ENCODE data around the gene OR8K5. TPM values are rescaled to one million over a fixed set of nuclear protein-coding genes. Genes with fewer than 3 reads are reported as not detected.

OR8K5 gene
- total RNA-seq, 1 experiment from 2014 or later: not detected

GRCh38 chr11:56188602-56189001, 28.5 kb upstream of the OR8K5 start:
- H4K20me1 ChIP-seq (ENCODE audit: insufficient read depth): no peaks in the 10 kb centered on the region
- no peak for TF ChIP-seq POLR2A (IDR thresholded peaks at IDR 0.05; ENCODE audit: borderline replicate concordance, extremely low read depth, insufficient read depth, insufficient read length)
- no peak for TF ChIP-seq CEBPB (IDR thresholded peaks at IDR 0.05; ENCODE audit: low read depth)
- TF ChIP-seq POLR2AphosphoS5 (IDR thresholded peaks at IDR 0.05; ENCODE audit: low read depth, low read length): no peak
- TF ChIP-seq EZH2 (IDR thresholded peaks at IDR 0.05): no peak
- no peak for TF ChIP-seq EGR1 (IDR thresholded peaks at IDR 0.05; ENCODE audit: low read depth)
- ChIA-PET POLR2A (no interaction called here), RAD21 (ENCODE audit: low non-redundant PET in 1 of 2, low total read pairs in 2 of 2, uncharacterized antibody in 2 of 2, unreplicated experiment in 2 of 2) (no interaction called here), CTCF (no interaction called here)
- peaks cover 11 to 15% of the 10 kb centered on the region in 2 experiments; a peak in 2 of 4 replicates for H3K9me3 ChIP-seq (ENCODE audit: control insufficient read depth in 1 of 2, insufficient read depth in 1 of 2, low read depth in 1 of 2, low read length in 2 of 2)
- DNase-seq (ENCODE audit: low read depth, low spot score) (no peak), ATAC-seq (no peak)
- H3K27me3 ChIP-seq (ENCODE audit: insufficient read depth, low read length): no peaks in the 10 kb centered on the region
- no TSS peak for BruUV-seq (replicated peaks)
- no peak overlapping the region for H3K27ac ChIP-seq (ENCODE audit: low read depth, low read length)
- no peak overlapping the region for H3K9ac ChIP-seq (ENCODE audit: low read length)
- intact Hi-C loops (cut with micrococcal nuclease): no loop called here
- no peak overlapping the region for H2AFZ ChIP-seq (ENCODE audit: low read depth, low read length, poor library complexity, severe bottlenecking)
- no peak overlapping the region for H3K4me3 ChIP-seq (replicated peaks in 1 of 2; ENCODE audit: low read depth in 1 of 2, low read length in 2 of 2)
- H3K36me3 ChIP-seq (ENCODE audit: control insufficient read depth in 1 of 2, insufficient read depth in 2 of 2, low read length in 2 of 2): no peaks in the 10 kb centered on the region
- no peaks in the 10 kb centered on the region for H3K9me2 ChIP-seq (ENCODE audit: insufficient read depth)
- H3K4me1 ChIP-seq (ENCODE audit: control insufficient read depth in 1 of 2, insufficient read depth in 2 of 2, low read length in 2 of 2): no peaks in the 10 kb centered on the region
- H3K4me2 ChIP-seq (ENCODE audit: low read length): no peak overlapping the region
- H3K79me2 ChIP-seq (ENCODE audit: insufficient read depth, low read length): no peaks in the 10 kb centered on the region

GRCh38 chr11:56183459-56183858, 23.3 kb upstream of the OR8K5 start:
- Histone ChIP-seq H3K79me2 (ENCODE audit: insufficient read depth, low read length) (no peaks in the 10 kb centered on the region), H3K9ac (ENCODE audit: low read length) (no peak overlapping the region), H3K9me3 (ENCODE audit: control insufficient read depth in 1 of 2, insufficient read depth in 1 of 2, low read depth in 1 of 2, low read length in 2 of 2) (peaks cover 7 to 15% of the 10 kb centered on the region in 2 experiments; a peak in 2 of 4 replicates), H3K36me3 (ENCODE audit: control insufficient read depth in 1 of 2, insufficient read depth in 2 of 2, low read length in 2 of 2) (no peaks in the 10 kb centered on the region), H3K4me3 (replicated peaks in 1 of 2; ENCODE audit: low read depth in 1 of 2, low read length in 2 of 2) (no peak overlapping the region), H3K27ac (ENCODE audit: low read depth, low read length) (no peak overlapping the region), H3K4me1 (ENCODE audit: control insufficient read depth in 1 of 2, insufficient read depth in 2 of 2, low read length in 2 of 2) (no peaks in the 10 kb centered on the region), H3K9me2 (ENCODE audit: insufficient read depth) (no peaks in the 10 kb centered on the region), H2AFZ (ENCODE audit: low read depth, low read length, poor library complexity, severe bottlenecking) (no peak overlapping the region), H4K20me1 (ENCODE audit: insufficient read depth) (no peaks in the 10 kb centered on the region), H3K4me2 (ENCODE audit: low read length) (no peak overlapping the region), H3K27me3 (ENCODE audit: insufficient read depth, low read length) (no peaks in the 10 kb centered on the region)
- ATAC-seq: no peak
- intact Hi-C loops (cut with micrococcal nuclease): no loop called here
- ChIA-PET RAD21 (ENCODE audit: low non-redundant PET in 1 of 2, low total read pairs in 2 of 2, uncharacterized antibody in 2 of 2, unreplicated experiment in 2 of 2) (no interaction called here), POLR2A (no interaction called here), CTCF (no interaction called here)
- TF ChIP-seq CTCF (IDR thresholded peaks at IDR 0.05 in 2 of 3, conservative IDR thresholded peaks at IDR 0.05 in 1 of 3; ENCODE audit: borderline replicate concordance in 1 of 3, insufficient read depth in 1 of 3, low read depth in 2 of 3, low read length in 2 of 3) (no peak), POLR2AphosphoS5 (IDR thresholded peaks at IDR 0.05; ENCODE audit: low read depth, low read length) (no peak), ELF1 (IDR thresholded peaks at IDR 0.05; ENCODE audit: borderline replicate concordance, low read depth) (no peak), RAD21 (IDR thresholded peaks at IDR 0.05; ENCODE audit: low read depth) (no peak), SP1 (IDR thresholded peaks at IDR 0.05; ENCODE audit: low read depth) (no peak), SRF (IDR thresholded peaks at IDR 0.05; ENCODE audit: low read depth) (no peak), EZH2 (IDR thresholded peaks at IDR 0.05) (no peak), ZFX (IDR thresholded peaks at IDR 0.05) (no peak), CEBPB (IDR thresholded peaks at IDR 0.05; ENCODE audit: low read depth) (no peak)
- TF ChIP-seq, protein P1, sequence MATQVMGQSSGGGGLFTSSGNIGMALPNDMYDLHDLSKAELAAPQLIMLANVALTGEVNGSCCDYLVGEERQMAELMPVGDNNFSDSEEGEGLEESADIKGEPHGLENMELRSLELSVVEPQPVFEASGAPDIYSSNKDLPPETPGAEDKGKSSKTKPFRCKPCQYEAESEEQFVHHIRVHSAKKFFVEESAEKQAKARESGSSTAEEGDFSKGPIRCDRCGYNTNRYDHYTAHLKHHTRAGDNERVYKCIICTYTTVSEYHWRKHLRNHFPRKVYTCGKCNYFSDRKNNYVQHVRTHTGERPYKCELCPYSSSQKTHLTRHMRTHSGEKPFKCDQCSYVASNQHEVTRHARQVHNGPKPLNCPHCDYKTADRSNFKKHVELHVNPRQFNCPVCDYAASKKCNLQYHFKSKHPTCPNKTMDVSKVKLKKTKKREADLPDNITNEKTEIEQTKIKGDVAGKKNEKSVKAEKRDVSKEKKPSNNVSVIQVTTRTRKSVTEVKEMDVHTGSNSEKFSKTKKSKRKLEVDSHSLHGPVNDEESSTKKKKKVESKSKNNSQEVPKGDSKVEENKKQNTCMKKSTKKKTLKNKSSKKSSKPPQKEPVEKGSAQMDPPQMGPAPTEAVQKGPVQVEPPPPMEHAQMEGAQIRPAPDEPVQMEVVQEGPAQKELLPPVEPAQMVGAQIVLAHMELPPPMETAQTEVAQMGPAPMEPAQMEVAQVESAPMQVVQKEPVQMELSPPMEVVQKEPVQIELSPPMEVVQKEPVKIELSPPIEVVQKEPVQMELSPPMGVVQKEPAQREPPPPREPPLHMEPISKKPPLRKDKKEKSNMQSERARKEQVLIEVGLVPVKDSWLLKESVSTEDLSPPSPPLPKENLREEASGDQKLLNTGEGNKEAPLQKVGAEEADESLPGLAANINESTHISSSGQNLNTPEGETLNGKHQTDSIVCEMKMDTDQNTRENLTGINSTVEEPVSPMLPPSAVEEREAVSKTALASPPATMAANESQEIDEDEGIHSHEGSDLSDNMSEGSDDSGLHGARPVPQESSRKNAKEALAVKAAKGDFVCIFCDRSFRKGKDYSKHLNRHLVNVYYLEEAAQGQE (IDR thresholded peaks at IDR 0.05; ENCODE audit: low read depth): no peak
- TF ChIP-seq, protein P2, sequence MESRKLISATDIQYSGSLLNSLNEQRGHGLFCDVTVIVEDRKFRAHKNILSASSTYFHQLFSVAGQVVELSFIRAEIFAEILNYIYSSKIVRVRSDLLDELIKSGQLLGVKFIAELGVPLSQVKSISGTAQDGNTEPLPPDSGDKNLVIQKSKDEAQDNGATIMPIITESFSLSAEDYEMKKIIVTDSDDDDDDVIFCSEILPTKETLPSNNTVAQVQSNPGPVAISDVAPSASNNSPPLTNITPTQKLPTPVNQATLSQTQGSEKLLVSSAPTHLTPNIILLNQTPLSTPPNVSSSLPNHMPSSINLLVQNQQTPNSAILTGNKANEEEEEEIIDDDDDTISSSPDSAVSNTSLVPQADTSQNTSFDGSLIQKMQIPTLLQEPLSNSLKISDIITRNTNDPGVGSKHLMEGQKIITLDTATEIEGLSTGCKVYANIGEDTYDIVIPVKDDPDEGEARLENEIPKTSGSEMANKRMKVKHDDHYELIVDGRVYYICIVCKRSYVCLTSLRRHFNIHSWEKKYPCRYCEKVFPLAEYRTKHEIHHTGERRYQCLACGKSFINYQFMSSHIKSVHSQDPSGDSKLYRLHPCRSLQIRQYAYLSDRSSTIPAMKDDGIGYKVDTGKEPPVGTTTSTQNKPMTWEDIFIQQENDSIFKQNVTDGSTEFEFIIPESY (IDR thresholded peaks at IDR 0.05; ENCODE audit: extremely low read depth, insufficient replicate concordance, low read length): no peak
- DNase-seq (ENCODE audit: low read depth, low spot score): no peak
- BruUV-seq (replicated peaks): no TSS peak

Data from HCT116 (cell line).